GM23338 (cell line): ENCODE measurements around the gene AGAP1. TPM values are rescaled to one million over a fixed set of nuclear protein-coding genes. Genes with fewer than 3 reads are reported as not detected.

Source experiments
- ATAC-seq: fragments of 200-7000 bp; cut with Tn5 transposase; 3 replicates; pipeline ENCODE4 v1.9.1; 2020
- DNase-seq: peaks from one replicate; pipeline ENCODE4 v3.0.0-alpha.2; 2015; ENCODE audit warnings: low spot score
- H2AFZ ChIP-seq: fragments of 200-600 bp; sonication (generic); 2 replicates; pipeline ENCODE4 v1.8.0; 2016; ENCODE audit warnings: antibody characterized with exemption, mild to moderate bottlenecking, moderate library complexity
- H3F3A ChIP-seq: fragments of 200-600 bp; sonication (generic); replicated peaks from 2 replicates; pipeline ENCODE4 v1.8.0; 2017; ENCODE audit warnings: antibody characterized with exemption, mixed run types, low read depth
- H3K27ac ChIP-seq: fragments of 200-600 bp; sonication (generic); 2 replicates; pipeline ENCODE4 v1.6.1; 2016; ENCODE audit warnings: low read depth
- H3K27me3 ChIP-seq: fragments of 200-600 bp; sonication (generic); 2 replicates; pipeline ENCODE4 v1.8.0; 2016; ENCODE audit warnings: mild to moderate bottlenecking, mixed run types, moderate library complexity; ENCODE audit not compliant: insufficient read depth
- H3K36me3 ChIP-seq: fragments of 200-600 bp; sonication (generic); 2 replicates; pipeline ENCODE4 v1.8.0; 2016; ENCODE audit warnings: mild to moderate bottlenecking; ENCODE audit not compliant: insufficient read depth
- H3K4me1 ChIP-seq: fragments of 200-600 bp; sonication (generic); 2 replicates; pipeline ENCODE4 v1.8.0; 2016; ENCODE audit warnings: mild to moderate bottlenecking, moderate library complexity; ENCODE audit not compliant: insufficient read depth
- H3K4me2 ChIP-seq: fragments of 200-600 bp; sonication (generic); 2 replicates; pipeline ENCODE4 v1.7.1; 2017; ENCODE audit warnings: mixed run types
- H3K4me3 ChIP-seq: fragments of 200-600 bp; sonication (generic); 2 replicates; pipeline ENCODE4 v1.6.1; 2016; ENCODE audit warnings: mixed run types
- H3K79me2 ChIP-seq: fragments of 200-600 bp; sonication (generic); replicated peaks from 2 replicates; pipeline ENCODE4 v1.8.0; 2017; ENCODE audit warnings: mild to moderate bottlenecking; ENCODE audit not compliant: insufficient read depth
- H3K9me2 ChIP-seq: fragments of 200-600 bp; sonication (generic); 2 replicates; pipeline ENCODE4 v1.8.0; 2017; ENCODE audit not compliant: insufficient read depth
- H4K20me1 ChIP-seq: fragments of 200-600 bp; sonication (generic); replicated peaks from 2 replicates; pipeline ENCODE4 v1.8.0; 2017; ENCODE audit warnings: mild to moderate bottlenecking; ENCODE audit not compliant: insufficient read depth
- H3K27ac Mint-ChIP-seq: 2 replicates; pipeline ENCODE4 v1.8.0; 2020; ENCODE audit warnings: inconsistent platforms, mild to moderate bottlenecking, moderate library complexity, mixed read lengths
- H3K27me3 Mint-ChIP-seq: 3 replicates; pipeline ENCODE4 v1.8.0; 2022; ENCODE audit warnings: low read depth, mild to moderate bottlenecking, moderate library complexity, mixed read lengths, inconsistent platforms; ENCODE audit not compliant: insufficient read depth, poor library complexity
- H3K36me3 Mint-ChIP-seq: 3 replicates; pipeline ENCODE4 v1.8.0; 2021; ENCODE audit warnings: low read depth, mild to moderate bottlenecking, inconsistent platforms, moderate library complexity, mixed read lengths
- H3K4me1 Mint-ChIP-seq: 3 replicates; pipeline ENCODE4 v1.8.0; 2020; ENCODE audit warnings: mild to moderate bottlenecking, inconsistent platforms, mixed read lengths
- H3K4me3 Mint-ChIP-seq: 3 replicates; pipeline ENCODE4 v1.8.0; 2021; ENCODE audit warnings: moderate library complexity, mild to moderate bottlenecking, inconsistent platforms, mixed read lengths
- H3K9me3 Mint-ChIP-seq: 3 replicates; pipeline ENCODE4 v1.8.0; 2020; ENCODE audit warnings: moderate library complexity, mild to moderate bottlenecking, inconsistent platforms, mixed read lengths
- CREB1 ChIP-seq: fragments of 250-450 bp; sonication (Bioruptor Pico); IDR thresholded peaks from 2 replicates; pipeline ENCODE4 v1.5.0; 2020; ENCODE audit warnings: low read depth, mild to moderate bottlenecking, moderate library complexity
- EZH2 ChIP-seq: fragments of 200-600 bp; sonication (generic); IDR thresholded peaks from one replicate; pipeline ENCODE4 v1.8.0; 2017; ENCODE audit warnings: antibody characterized with exemption, mild to moderate bottlenecking, low read depth; ENCODE audit not compliant: unreplicated experiment
- EZH2phosphoT487 ChIP-seq: fragments of 200-600 bp; sonication (generic); IDR thresholded peaks from one replicate; pipeline ENCODE4 v1.8.1; 2018; ENCODE audit warnings: antibody characterized with exemption; ENCODE audit not compliant: unreplicated experiment
- JUNB ChIP-seq: IDR thresholded peaks from one replicate; pipeline ENCODE4 v1.6.1; 2016; ENCODE audit warnings: antibody characterized with exemption; ENCODE audit not compliant: unreplicated experiment
- NANOG ChIP-seq: IDR thresholded peaks from 2 replicates; pipeline ENCODE4 v1.6.1; 2016; ENCODE audit warnings: antibody characterized with exemption, borderline replicate concordance
- POLR2AphosphoS5 ChIP-seq: IDR thresholded peaks from 2 replicates; pipeline ENCODE4 v1.6.1; 2016; ENCODE audit warnings: antibody characterized with exemption, low read depth
- STAT1 ChIP-seq: IDR thresholded peaks from one replicate; pipeline ENCODE4 v1.6.1; 2016; ENCODE audit warnings: antibody characterized with exemption; ENCODE audit not compliant: unreplicated experiment
- ZNF114 ChIP-seq: fragments of 250-450 bp; sonication (Bioruptor Pico); IDR thresholded peaks from 2 replicates; pipeline ENCODE4 v1.5.0; 2020; ENCODE audit warnings: mild to moderate bottlenecking, moderate library complexity
- ZNF331 ChIP-seq: fragments of 250-450 bp; sonication (Bioruptor Pico); IDR thresholded peaks from 2 replicates; pipeline ENCODE4 v1.5.0; 2020; ENCODE audit warnings: low read depth, mild to moderate bottlenecking, moderate library complexity
- polyA plus RNA-seq: library from polyadenylated mRNA; unstranded; fragments of >200 nt; fragmentation: Nextera tagmentation; extraction: Ambion mirVana; gene quantifications from 2 replicates; pipeline ENCODE4 v1.2.1, GENCODE V29; 2016
- total RNA-seq: library from RNA; depleted of rRNA; stranded (reverse); fragments of >200 nt; shearing (Covaris generic); gene quantifications from 2 replicates; pipeline ENCODE4 v1.2.3, GENCODE V29; 2014
- TF ChIP-seq, protein P1 (sequence below): fragments of 250-450 bp; sonication (Bioruptor Pico); IDR thresholded peaks from 2 replicates; pipeline ENCODE4 v1.5.0; 2020; ENCODE audit warnings: mild to moderate bottlenecking, moderate library complexity
- TF ChIP-seq, protein P2 (sequence below), 2 experiments: fragments of 200-600 bp in 1 of 2; sonication (generic) in 1 of 2; conservative IDR thresholded peaks; 2 replicates each; pipeline versions ENCODE4 v1.5.1 to v1.6.1; 2016 to 2017; ENCODE audit warnings: antibody characterized with exemption in 2 of 2, low read depth in 2 of 2, mild to moderate bottlenecking in 2 of 2, moderate library complexity in 1 of 2
- TF ChIP-seq, protein P3 (sequence below): IDR thresholded peaks from 2 replicates; pipeline ENCODE4 v1.6.1; 2016; ENCODE audit warnings: antibody characterized with exemption
- TF ChIP-seq, protein P4 (sequence below): IDR thresholded peaks from one replicate; pipeline ENCODE4 v1.6.1; 2018; ENCODE audit warnings: antibody characterized with exemption; ENCODE audit not compliant: unreplicated experiment

Gene AGAP1
- total and polyA plus RNA-seq, 2 experiments from 2014 or later, result 13.3 to 27.9 TPM

DNA sequence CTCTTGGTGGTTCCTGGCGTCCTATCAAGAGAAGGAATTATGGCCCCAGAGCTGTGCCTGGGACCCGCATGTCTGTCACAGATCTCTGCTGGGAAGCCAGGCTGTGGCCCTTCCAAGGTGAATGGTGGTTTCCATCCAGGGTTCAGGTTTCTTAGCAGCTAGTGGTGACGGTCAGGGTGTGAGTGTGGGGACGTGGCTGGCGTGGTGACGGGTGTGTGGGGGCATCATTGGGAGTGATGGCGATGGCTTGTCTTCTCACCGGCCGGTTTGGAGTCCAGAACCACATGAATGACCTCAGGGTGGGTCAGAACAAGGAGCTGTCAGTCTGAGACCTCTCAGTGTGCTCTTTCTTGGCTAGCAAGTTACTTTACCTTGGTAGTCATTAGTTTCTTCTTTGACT lies 52.6 kb downstream of the AGAP1 start:
- Histone ChIP-seq H4K20me1 (peaks cover 12% of the 10 kb centered on the region), H3K27ac (no peak overlapping the region), H3K4me2 (no peak overlapping the region), H3K4me3 (no peak overlapping the region), H3K79me2 (peaks cover 92% of the 10 kb centered on the region), H3K4me1 (peaks cover 36% of the 10 kb centered on the region), H3K9me2 (no peaks in the 10 kb centered on the region), H3K27me3 (no peaks in the 10 kb centered on the region), H3K36me3 (no peaks in the 10 kb centered on the region), H3F3A (0 out of 2 replicates have a peak, but pooled peaks cover 3% of the 10 kb centered on the region), H2AFZ (no peak overlapping the region)
- Mint-ChIP-seq H3K27me3 (peaks cover 7% of the 10 kb centered on the region), H3K4me1 (peaks cover 68% of the 10 kb centered on the region), H3K36me3 (no peaks in the 10 kb centered on the region), H3K27ac (0 out of 2 replicates have a peak overlapping the region, but pooled peaks have one; percentile 16), H3K9me3 (no peaks in the 10 kb centered on the region), H3K4me3 (no peak overlapping the region)
- TF ChIP-seq ZNF114 (CRISPR knock-in tag) (no peak), EZH2phosphoT487 (no peak), POLR2AphosphoS5 (no peak), EZH2 (no peak), ZNF331 (no peak), NANOG (no peak), JUNB (no peak), CREB1 (CRISPR knock-in tag) (no peak), STAT1 (no peak)
- TF ChIP-seq, protein P1, sequence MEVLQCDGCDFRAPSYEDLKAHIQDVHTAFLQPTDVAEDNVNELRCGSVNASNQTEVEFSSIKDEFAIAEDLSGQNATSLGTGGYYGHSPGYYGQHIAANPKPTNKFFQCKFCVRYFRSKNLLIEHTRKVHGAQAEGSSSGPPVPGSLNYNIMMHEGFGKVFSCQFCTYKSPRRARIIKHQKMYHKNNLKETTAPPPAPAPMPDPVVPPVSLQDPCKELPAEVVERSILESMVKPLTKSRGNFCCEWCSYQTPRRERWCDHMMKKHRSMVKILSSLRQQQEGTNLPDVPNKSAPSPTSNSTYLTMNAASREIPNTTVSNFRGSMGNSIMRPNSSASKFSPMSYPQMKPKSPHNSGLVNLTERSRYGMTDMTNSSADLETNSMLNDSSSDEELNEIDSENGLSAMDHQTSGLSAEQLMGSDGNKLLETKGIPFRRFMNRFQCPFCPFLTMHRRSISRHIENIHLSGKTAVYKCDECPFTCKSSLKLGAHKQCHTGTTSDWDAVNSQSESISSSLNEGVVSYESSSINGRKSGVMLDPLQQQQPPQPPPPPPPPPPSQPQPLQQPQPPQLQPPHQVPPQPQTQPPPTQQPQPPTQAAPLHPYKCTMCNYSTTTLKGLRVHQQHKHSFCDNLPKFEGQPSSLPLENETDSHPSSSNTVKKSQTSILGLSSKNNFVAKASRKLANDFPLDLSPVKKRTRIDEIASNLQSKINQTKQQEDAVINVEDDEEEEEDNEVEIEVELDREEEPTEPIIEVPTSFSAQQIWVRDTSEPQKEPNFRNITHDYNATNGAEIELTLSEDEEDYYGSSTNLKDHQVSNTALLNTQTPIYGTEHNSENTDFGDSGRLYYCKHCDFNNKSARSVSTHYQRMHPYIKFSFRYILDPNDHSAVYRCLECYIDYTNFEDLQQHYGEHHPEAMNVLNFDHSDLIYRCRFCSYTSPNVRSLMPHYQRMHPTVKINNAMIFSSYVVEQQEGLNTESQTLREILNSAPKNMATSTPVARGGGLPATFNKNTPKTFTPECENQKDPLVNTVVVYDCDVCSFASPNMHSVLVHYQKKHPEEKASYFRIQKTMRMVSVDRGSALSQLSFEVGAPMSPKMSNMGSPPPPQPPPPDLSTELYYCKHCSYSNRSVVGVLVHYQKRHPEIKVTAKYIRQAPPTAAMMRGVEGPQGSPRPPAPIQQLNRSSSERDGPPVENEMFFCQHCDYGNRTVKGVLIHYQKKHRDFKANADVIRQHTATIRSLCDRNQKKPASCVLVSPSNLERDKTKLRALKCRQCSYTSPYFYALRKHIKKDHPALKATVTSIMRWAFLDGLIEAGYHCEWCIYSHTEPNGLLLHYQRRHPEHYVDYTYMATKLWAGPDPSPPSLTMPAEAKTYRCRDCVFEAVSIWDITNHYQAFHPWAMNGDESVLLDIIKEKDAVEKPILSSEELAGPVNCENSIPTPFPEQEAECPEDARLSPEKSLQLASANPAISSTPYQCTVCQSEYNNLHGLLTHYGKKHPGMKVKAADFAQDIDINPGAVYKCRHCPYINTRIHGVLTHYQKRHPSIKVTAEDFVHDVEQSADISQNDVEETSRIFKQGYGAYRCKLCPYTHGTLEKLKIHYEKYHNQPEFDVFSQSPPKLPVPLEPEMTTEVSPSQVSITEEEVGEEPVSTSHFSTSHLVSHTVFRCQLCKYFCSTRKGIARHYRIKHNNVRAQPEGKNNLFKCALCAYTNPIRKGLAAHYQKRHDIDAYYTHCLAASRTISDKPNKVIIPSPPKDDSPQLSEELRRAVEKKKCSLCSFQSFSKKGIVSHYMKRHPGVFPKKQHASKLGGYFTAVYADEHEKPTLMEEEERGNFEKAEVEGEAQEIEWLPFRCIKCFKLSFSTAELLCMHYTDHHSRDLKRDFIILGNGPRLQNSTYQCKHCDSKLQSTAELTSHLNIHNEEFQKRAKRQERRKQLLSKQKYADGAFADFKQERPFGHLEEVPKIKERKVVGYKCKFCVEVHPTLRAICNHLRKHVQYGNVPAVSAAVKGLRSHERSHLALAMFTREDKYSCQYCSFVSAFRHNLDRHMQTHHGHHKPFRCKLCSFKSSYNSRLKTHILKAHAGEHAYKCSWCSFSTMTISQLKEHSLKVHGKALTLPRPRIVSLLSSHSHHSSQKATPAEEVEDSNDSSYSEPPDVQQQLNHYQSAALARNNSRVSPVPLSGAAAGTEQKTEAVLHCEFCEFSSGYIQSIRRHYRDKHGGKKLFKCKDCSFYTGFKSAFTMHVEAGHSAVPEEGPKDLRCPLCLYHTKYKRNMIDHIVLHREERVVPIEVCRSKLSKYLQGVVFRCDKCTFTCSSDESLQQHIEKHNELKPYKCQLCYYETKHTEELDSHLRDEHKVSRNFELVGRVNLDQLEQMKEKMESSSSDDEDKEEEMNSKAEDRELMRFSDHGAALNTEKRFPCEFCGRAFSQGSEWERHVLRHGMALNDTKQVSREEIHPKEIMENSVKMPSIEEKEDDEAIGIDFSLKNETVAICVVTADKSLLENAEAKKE (CRISPR knock-in tag), result no peak
- TF ChIP-seq, protein P2, sequence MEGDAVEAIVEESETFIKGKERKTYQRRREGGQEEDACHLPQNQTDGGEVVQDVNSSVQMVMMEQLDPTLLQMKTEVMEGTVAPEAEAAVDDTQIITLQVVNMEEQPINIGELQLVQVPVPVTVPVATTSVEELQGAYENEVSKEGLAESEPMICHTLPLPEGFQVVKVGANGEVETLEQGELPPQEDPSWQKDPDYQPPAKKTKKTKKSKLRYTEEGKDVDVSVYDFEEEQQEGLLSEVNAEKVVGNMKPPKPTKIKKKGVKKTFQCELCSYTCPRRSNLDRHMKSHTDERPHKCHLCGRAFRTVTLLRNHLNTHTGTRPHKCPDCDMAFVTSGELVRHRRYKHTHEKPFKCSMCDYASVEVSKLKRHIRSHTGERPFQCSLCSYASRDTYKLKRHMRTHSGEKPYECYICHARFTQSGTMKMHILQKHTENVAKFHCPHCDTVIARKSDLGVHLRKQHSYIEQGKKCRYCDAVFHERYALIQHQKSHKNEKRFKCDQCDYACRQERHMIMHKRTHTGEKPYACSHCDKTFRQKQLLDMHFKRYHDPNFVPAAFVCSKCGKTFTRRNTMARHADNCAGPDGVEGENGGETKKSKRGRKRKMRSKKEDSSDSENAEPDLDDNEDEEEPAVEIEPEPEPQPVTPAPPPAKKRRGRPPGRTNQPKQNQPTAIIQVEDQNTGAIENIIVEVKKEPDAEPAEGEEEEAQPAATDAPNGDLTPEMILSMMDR (conservative IDR thresholded peaks at IDR 0.05; ENCODE audit: low read depth in 2 of 2), result no peak
- TF ChIP-seq, protein P3, sequence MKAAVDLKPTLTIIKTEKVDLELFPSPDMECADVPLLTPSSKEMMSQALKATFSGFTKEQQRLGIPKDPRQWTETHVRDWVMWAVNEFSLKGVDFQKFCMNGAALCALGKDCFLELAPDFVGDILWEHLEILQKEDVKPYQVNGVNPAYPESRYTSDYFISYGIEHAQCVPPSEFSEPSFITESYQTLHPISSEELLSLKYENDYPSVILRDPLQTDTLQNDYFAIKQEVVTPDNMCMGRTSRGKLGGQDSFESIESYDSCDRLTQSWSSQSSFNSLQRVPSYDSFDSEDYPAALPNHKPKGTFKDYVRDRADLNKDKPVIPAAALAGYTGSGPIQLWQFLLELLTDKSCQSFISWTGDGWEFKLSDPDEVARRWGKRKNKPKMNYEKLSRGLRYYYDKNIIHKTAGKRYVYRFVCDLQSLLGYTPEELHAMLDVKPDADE, result no peak
- TF ChIP-seq, protein P4, sequence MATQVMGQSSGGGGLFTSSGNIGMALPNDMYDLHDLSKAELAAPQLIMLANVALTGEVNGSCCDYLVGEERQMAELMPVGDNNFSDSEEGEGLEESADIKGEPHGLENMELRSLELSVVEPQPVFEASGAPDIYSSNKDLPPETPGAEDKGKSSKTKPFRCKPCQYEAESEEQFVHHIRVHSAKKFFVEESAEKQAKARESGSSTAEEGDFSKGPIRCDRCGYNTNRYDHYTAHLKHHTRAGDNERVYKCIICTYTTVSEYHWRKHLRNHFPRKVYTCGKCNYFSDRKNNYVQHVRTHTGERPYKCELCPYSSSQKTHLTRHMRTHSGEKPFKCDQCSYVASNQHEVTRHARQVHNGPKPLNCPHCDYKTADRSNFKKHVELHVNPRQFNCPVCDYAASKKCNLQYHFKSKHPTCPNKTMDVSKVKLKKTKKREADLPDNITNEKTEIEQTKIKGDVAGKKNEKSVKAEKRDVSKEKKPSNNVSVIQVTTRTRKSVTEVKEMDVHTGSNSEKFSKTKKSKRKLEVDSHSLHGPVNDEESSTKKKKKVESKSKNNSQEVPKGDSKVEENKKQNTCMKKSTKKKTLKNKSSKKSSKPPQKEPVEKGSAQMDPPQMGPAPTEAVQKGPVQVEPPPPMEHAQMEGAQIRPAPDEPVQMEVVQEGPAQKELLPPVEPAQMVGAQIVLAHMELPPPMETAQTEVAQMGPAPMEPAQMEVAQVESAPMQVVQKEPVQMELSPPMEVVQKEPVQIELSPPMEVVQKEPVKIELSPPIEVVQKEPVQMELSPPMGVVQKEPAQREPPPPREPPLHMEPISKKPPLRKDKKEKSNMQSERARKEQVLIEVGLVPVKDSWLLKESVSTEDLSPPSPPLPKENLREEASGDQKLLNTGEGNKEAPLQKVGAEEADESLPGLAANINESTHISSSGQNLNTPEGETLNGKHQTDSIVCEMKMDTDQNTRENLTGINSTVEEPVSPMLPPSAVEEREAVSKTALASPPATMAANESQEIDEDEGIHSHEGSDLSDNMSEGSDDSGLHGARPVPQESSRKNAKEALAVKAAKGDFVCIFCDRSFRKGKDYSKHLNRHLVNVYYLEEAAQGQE, result no peak
- ATAC-seq (no peak), DNase-seq (no peak)
